ENCODE results near the gene CFAP100. TPM values are rescaled to one million over a fixed set of nuclear protein-coding genes. Genes with fewer than 3 reads are reported as not detected.

The CFAP100 gene
- total and polyA plus RNA-seq, 4 donors: not detected

DNA sequence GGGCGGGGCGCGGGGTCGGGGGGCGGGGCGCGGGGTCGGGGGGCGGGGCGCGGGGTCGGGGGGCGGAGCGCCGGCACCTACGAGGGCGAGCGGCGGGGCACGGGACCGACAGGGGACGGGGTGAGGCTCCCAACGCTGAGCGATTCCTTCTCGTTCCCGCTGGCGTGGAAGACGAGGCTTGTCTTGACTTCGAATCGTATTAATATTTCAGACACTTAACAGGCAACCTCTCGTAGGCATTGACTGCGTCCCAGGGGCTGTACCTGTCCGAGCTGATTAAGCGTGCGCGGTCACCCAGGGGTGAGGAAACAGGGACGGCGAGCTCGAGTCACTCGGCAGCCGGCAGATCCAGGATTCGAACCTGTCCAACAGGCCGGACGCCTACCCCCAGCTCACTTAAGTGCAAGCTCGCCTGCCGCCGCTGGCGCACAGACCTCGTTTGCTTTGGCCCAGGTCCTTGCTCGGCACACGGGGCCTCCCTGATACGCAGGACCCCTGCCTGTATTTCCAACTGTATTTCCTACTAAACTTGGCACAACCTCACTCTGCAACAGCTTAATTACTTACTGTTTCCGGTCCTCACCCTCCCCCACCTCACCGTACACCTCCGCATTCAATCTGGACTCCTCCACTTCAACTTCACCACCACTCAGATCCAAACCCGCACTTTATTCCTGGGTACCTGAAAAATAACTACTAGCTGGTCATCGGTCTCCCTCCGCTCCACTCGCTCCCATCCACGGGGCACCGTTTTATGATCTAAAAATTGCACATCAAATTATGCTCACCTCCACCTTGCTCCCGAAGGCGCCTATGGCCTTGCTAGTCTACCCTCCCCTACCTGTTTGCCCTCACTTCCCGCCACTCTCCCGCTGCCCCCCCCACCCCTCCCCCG, 81.7 kb downstream of the CFAP100 start:
- WGBS, 2 donors: 7 to 8% methylated on average over 44 to 66 of the region's 66 CpGs
- no peaks in the 10 kb centered on the region for H3K27me3 ChIP-seq (ENCODE audit: control insufficient read depth in 1 of 2, insufficient read depth in 2 of 2, low read length in 1 of 2)
- no peaks in the 10 kb centered on the region for H3K36me3 ChIP-seq (ENCODE audit: control insufficient read depth in 1 of 2, insufficient read depth in 2 of 2, low read length in 1 of 2)
- H3K27ac ChIP-seq (ENCODE audit: low read depth in 1 of 2, low read length in 2 of 2): peak overlapping the region in 1 of 2 donors; percentile 50
- H3K9me3 ChIP-seq (ENCODE audit: control insufficient read depth, low read length): no peaks in the 10 kb centered on the region
- H3K4me1 ChIP-seq (ENCODE audit: control insufficient read depth in 1 of 2, insufficient read depth in 2 of 2, low read length in 2 of 2): peaks cover 0 to 4% of the 10 kb centered on the region in 2 donors
- DNase-seq (peak; percentile 74 to 88), ATAC-seq (ENCODE audit: low FRiP score) (peak; percentile 67)
- intact Hi-C loops (cut with DNase I): loop anchor here in 1 of 2 donors (10.0 kb wide), 1 partner anchor 212 kb away; no protein-coding TSS in a partner anchor
- peak overlapping the region; percentile 3 to 83 for H3K4me3 ChIP-seq (ENCODE audit: low read length in 2 of 2)

DNA sequence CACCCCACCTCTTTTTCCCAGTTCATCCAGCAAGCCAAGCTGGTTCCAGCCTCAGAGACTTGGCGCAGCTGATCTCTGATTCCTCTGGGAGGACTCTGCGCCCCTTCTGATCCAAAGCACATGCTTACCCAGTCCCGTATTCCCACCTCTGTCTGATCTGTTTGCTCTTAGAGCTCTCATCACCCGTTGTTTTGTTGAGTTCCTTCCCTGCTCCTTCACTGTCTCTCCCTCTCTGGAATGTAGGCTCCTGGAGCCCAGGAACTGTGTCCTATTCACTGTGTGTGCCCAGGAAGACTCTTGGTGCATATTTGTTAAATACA, 82.3 kb downstream of the CFAP100 start:
- WGBS, 2 donors: 38% methylated on average over 4 of the region's 4 CpGs

DNA sequence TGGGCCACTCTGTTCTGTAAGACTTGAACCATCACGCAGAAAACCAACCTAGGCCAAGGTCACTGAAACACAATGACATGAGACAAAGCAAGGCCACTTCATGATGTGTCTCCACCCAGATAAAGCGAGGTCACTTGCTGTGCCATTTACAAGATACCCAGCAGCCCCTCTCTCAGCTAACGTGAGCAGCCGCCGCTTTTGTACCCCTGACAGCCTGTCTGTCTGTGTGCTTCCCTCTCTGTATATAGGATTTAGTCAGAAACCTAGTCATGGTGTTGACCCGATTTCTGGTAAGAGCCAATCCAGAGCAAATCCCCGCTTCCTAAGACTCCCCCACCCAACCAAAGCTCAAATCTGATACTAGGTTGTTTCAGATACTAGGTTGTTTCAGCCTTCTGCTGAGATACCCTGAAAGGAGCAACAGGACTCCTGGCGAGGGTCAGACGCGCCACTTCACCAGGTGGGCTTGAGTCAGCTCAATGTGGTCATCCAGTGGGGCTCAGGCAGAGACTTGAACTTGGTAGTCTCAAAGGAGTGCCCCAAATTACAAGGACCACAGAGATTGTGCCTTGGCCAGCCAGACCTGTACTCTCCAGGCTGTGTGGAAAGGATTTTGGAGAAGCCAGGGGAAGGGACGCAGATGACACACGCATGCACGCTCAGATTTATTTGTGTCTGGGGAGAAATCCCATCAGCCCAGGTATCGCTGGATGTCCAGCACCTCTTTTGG, 84.0 kb downstream of the CFAP100 start:
- no peak overlapping the region for H3K27ac ChIP-seq (ENCODE audit: low read depth in 1 of 2, low read length in 2 of 2)
- no peak for ATAC-seq (ENCODE audit: low FRiP score)
- no peak overlapping the region for H3K4me3 ChIP-seq (ENCODE audit: low read length in 2 of 2)
- H3K9me3 ChIP-seq (ENCODE audit: control insufficient read depth, low read length): no peaks in the 10 kb centered on the region
- H3K36me3 ChIP-seq (ENCODE audit: control insufficient read depth in 1 of 2, insufficient read depth in 2 of 2, low read length in 1 of 2): no peaks in the 10 kb centered on the region
- peak in 1 of 2 donors; percentile 48 for DNase-seq
- peaks cover 0 to under 1% of the 10 kb centered on the region in 2 donors for H3K4me1 ChIP-seq (ENCODE audit: control insufficient read depth in 1 of 2, insufficient read depth in 2 of 2, low read length in 2 of 2)
- H3K27me3 ChIP-seq (ENCODE audit: control insufficient read depth in 1 of 2, insufficient read depth in 2 of 2, low read length in 1 of 2): no peaks in the 10 kb centered on the region
- intact Hi-C loops (cut with DNase I): loop anchor here in 1 of 2 donors (10.0 kb wide), 1 partner anchor 214 kb away; no protein-coding TSS in a partner anchor
- WGBS, 2 donors: 95 to 99% methylated on average over 14 of the region's 14 CpGs

More for the DNA sequence above, 82.3 kb downstream of the CFAP100 start:
- Histone ChIP-seq H3K36me3 (ENCODE audit: control insufficient read depth in 1 of 2, insufficient read depth in 2 of 2, low read length in 1 of 2) (no peaks in the 10 kb centered on the region), H3K9me3 (ENCODE audit: control insufficient read depth, low read length) (no peaks in the 10 kb centered on the region), H3K4me1 (ENCODE audit: control insufficient read depth in 1 of 2, insufficient read depth in 2 of 2, low read length in 2 of 2) (peaks cover 0 to 2% of the 10 kb centered on the region in 2 donors), H3K27ac (ENCODE audit: low read depth in 1 of 2, low read length in 2 of 2) (no peak overlapping the region), H3K27me3 (ENCODE audit: control insufficient read depth in 1 of 2, insufficient read depth in 2 of 2, low read length in 1 of 2) (no peaks in the 10 kb centered on the region), H3K4me3 (ENCODE audit: low read length in 2 of 2) (no peak overlapping the region)
- ATAC-seq (ENCODE audit: low FRiP score): no peak
- intact Hi-C loops (cut with DNase I): loop anchor here in 1 of 2 donors (10.0 kb wide), 1 partner anchor 212 kb away; no protein-coding TSS in a partner anchor
- DNase-seq: no peak

DNA sequence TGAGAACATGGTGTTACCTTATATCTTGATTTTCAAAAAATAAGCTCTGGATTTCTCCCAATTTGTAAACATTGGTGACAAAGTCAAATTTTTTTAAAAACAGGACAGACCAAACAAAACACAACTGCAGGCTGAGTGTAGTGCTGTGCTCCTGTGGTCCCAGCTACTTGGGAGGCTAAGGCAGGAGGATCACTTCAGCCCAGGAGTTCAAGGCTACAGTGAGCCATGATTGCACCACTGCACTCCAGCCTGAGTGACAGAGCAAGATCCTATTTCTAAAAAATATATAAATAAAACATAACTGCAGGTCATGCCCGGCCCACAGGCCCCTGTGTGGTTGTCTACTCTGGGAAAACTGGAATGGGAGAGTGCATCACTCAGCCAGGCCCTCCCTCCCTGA, 84.9 kb downstream of the CFAP100 start:
- no peak overlapping the region for H3K27ac ChIP-seq (ENCODE audit: low read depth in 1 of 2, low read length in 2 of 2)
- intact Hi-C loops (cut with DNase I): loop anchor here in 1 of 2 donors (10.0 kb wide), 1 partner anchor 215 kb away; no protein-coding TSS in a partner anchor
- 79 to 93% methylated on average over 1 of the region's 1 CpG for WGBS, 2 donors
- no peak for ATAC-seq (ENCODE audit: low FRiP score)
- no peaks in the 10 kb centered on the region for H3K27me3 ChIP-seq (ENCODE audit: control insufficient read depth in 1 of 2, insufficient read depth in 2 of 2, low read length in 1 of 2)
- DNase-seq: peak in 1 of 2 donors; percentile 50
- H3K9me3 ChIP-seq (ENCODE audit: control insufficient read depth, low read length): no peaks in the 10 kb centered on the region
- H3K4me1 ChIP-seq (ENCODE audit: control insufficient read depth in 1 of 2, insufficient read depth in 2 of 2, low read length in 2 of 2): no peaks in the 10 kb centered on the region
- no peak overlapping the region for H3K4me3 ChIP-seq (ENCODE audit: low read length in 2 of 2)
- H3K36me3 ChIP-seq (ENCODE audit: control insufficient read depth in 1 of 2, insufficient read depth in 2 of 2, low read length in 1 of 2): no peaks in the 10 kb centered on the region

DNA sequence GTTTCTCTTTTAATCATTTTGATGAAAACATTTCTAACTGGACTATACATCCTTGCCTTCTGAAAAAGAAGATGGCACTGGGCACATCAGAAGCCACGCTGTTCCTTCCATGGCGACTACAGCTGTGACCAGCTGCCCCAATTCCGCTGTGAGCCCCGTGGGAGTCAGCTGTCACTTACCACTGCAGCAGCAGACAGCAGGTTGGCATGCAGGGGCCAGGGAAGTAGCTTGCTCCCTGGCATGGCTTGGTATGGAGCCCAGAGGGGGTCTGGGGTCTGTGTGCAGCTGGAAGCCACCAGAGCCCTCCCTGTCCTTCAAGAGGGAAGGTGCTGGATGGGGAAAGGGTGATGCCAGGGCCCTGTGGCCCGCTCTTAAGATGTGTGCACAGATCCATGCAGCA, 85.5 kb downstream of the CFAP100 start:
- H3K27ac ChIP-seq (ENCODE audit: low read depth in 1 of 2, low read length in 2 of 2): no peak overlapping the region
- no peaks in the 10 kb centered on the region for H3K4me1 ChIP-seq (ENCODE audit: control insufficient read depth in 1 of 2, insufficient read depth in 2 of 2, low read length in 2 of 2)
- DNase-seq (peak in 1 of 2 donors; percentile 43), ATAC-seq (ENCODE audit: low FRiP score) (no peak)
- no peaks in the 10 kb centered on the region for H3K9me3 ChIP-seq (ENCODE audit: control insufficient read depth, low read length)
- H3K27me3 ChIP-seq (ENCODE audit: control insufficient read depth in 1 of 2, insufficient read depth in 2 of 2, low read length in 1 of 2): no peaks in the 10 kb centered on the region
- no peak overlapping the region for H3K4me3 ChIP-seq (ENCODE audit: low read length in 2 of 2)
- intact Hi-C loops (cut with DNase I): no loop called here
- WGBS, 2 donors: 87 to 92% methylated on average over 5 of the region's 5 CpGs
- no peaks in the 10 kb centered on the region for H3K36me3 ChIP-seq (ENCODE audit: control insufficient read depth in 1 of 2, insufficient read depth in 2 of 2, low read length in 1 of 2)

DNA sequence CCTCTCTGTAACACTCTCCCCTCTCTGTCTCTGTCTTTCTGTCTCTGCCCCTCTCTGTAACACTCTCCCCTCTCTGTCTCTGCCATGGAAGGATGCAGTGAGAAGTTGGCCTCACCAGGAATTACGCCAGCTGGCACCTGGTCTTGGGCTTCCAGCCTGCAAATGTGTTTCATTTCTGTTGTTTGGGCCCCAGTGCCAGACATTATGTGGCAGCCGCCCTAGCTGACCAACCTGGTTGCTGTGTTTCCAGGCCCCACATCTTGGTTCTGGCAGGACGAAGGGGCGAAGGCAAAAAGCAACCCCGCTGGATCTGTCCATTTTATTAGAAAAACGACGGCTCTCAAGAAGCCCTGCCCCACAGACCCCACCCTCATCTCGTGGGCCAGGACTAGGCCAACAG, 86.2 kb downstream of the CFAP100 start:
- WGBS, 2 donors: 23 to 33% methylated on average over 8 of the region's 8 CpGs
- DNase-seq (peak in 1 of 2 donors; percentile 77), ATAC-seq (ENCODE audit: low FRiP score) (no peak)
- no peaks in the 10 kb centered on the region for H3K9me3 ChIP-seq (ENCODE audit: control insufficient read depth, low read length)
- no peak overlapping the region for H3K27ac ChIP-seq (ENCODE audit: low read depth in 1 of 2, low read length in 2 of 2)
- intact Hi-C loops (cut with DNase I): no loop called here
- H3K36me3 ChIP-seq (ENCODE audit: control insufficient read depth in 1 of 2, insufficient read depth in 2 of 2, low read length in 1 of 2): no peaks in the 10 kb centered on the region
- no peaks in the 10 kb centered on the region for H3K27me3 ChIP-seq (ENCODE audit: control insufficient read depth in 1 of 2, insufficient read depth in 2 of 2, low read length in 1 of 2)
- H3K4me1 ChIP-seq (ENCODE audit: control insufficient read depth in 1 of 2, insufficient read depth in 2 of 2, low read length in 2 of 2): no peaks in the 10 kb centered on the region
- no peak overlapping the region for H3K4me3 ChIP-seq (ENCODE audit: low read length in 2 of 2)

DNA sequence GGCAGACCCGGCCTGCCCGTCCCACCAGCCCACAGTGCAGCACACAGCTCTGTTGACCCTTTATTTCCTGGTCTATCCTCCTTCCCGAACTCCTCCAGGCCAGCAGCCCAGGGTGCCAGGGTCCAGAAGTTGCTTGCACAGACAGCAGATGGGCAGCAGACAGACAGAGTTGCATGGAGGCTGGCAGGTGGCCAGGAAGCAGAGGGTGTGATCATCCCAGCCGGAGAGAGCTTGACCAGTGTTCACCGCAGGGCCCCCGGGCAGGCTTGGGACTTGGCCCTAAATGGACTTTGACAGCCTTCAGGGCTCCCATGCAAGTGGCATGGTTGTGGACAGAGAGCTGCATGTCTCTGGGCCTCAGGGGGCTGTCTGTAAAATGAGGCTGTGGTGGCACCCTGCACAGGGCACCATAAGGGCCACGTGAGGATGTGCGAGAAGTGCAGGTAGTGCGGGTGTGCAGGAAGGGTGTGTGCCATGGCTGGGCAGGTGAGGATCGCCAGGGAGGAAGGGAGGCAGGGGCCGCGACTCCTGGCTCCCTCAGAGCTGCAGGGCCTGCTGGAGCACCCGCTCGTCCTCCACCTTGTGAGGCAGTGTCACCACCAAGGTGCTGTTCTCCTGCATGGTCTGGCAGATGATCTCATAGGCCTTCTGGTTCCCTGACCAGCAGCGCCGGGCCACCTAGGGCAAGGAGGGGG, 87.2 kb downstream of the CFAP100 start:
- 91 to 93% methylated on average over 16 of the region's 16 CpGs for WGBS, 2 donors
- Histone ChIP-seq H3K4me3 (ENCODE audit: low read length in 2 of 2) (no peak overlapping the region), H3K27me3 (ENCODE audit: control insufficient read depth in 1 of 2, insufficient read depth in 2 of 2, low read length in 1 of 2) (no peaks in the 10 kb centered on the region), H3K27ac (ENCODE audit: low read depth in 1 of 2, low read length in 2 of 2) (no peak overlapping the region), H3K9me3 (ENCODE audit: control insufficient read depth, low read length) (no peaks in the 10 kb centered on the region), H3K36me3 (ENCODE audit: control insufficient read depth in 1 of 2, insufficient read depth in 2 of 2, low read length in 1 of 2) (no peaks in the 10 kb centered on the region), H3K4me1 (ENCODE audit: control insufficient read depth in 1 of 2, insufficient read depth in 2 of 2, low read length in 2 of 2) (no peaks in the 10 kb centered on the region)
- ATAC-seq (ENCODE audit: low FRiP score) (no peak), DNase-seq (peak in 1 of 2 donors; percentile 82)
- intact Hi-C loops (cut with DNase I): no loop called here

DNA sequence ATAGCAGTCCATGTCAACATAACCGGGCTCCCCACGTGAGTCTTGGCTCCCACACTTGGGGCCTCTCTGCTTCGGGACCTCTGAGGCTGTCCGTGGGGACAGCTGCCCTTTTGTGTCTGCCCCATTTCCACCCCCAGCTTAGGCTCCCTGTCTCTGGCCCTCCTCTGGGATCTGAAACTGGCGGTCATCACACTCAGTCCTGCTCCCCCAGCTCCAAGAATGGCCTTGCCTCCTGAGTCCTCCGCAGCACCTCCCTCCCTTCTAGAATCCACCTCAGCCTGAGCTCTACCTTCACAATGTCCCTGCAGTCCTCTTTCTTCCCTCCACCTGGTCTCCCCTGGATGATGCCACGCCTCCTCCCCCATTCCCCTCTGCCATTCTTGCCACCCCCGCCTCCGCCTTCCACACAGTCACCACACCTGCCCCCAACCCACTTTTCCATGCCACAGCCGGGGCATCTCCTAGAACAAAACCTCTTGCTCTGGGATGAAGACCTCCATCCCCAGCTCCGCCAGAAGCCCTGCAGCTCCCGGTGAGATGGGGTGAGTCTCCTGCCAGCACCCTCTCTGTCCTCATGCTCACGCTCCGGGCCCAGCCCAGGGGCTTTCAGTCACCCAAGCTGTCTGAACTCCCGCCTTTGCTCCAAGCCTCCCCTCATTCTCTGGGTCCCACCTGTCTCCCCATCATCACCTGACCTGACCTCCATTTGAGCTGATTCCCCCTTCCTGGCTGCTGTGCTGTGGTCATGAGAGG, 88.0 kb downstream of the CFAP100 start:
- Histone ChIP-seq H3K9me3 (ENCODE audit: control insufficient read depth, low read length) (no peaks in the 10 kb centered on the region), H3K27me3 (ENCODE audit: control insufficient read depth in 1 of 2, insufficient read depth in 2 of 2, low read length in 1 of 2) (no peaks in the 10 kb centered on the region), H3K36me3 (ENCODE audit: control insufficient read depth in 1 of 2, insufficient read depth in 2 of 2, low read length in 1 of 2) (no peaks in the 10 kb centered on the region), H3K4me1 (ENCODE audit: control insufficient read depth in 1 of 2, insufficient read depth in 2 of 2, low read length in 2 of 2) (no peaks in the 10 kb centered on the region), H3K4me3 (ENCODE audit: low read length in 2 of 2) (no peak overlapping the region), H3K27ac (ENCODE audit: low read depth in 1 of 2, low read length in 2 of 2) (no peak overlapping the region)
- DNase-seq (peak in 1 of 2 donors; percentile 66), ATAC-seq (ENCODE audit: low FRiP score) (no peak)
- intact Hi-C loops (cut with DNase I): no loop called here
- 84 to 97% methylated on average over 15 of the region's 15 CpGs for WGBS, 2 donors

Measured in aorta (tissue), 5 donors.